Kidney epithelial cell (primary cell): Measurements from ENCODE around the gene PMPCA. TPM values are rescaled to one million over a fixed set of nuclear protein-coding genes. Genes with fewer than 3 reads are reported as not detected.
A peak's percentile ranks its signal among the peaks of the same experiment; 100 is the strongest.

Experiments
- DNase-seq: peaks from one replicate; pipeline ENCODE4 v3.0.0-alpha.2; 2010; ENCODE audit warnings: low read depth
- H3K27me3 ChIP-seq: 2 replicates; pipeline ENCODE4 v1.6.0; 2011; ENCODE audit warnings: low read length; ENCODE audit not compliant: control insufficient read depth, insufficient read depth
- H3K36me3 ChIP-seq: 2 replicates; pipeline ENCODE4 v1.5.1; 2011; ENCODE audit warnings: low read length; ENCODE audit not compliant: control insufficient read depth, insufficient read depth
- H3K4me3 ChIP-seq: 2 replicates; pipeline ENCODE4 v1.5.1; 2011; ENCODE audit warnings: low read depth, mild to moderate bottlenecking, control low read depth, low read length
- total RNA-seq: library from RNA; depleted of rRNA; stranded (reverse); fragments of >200 nt; gene quantifications from 2 replicates; pipeline ENCODE4 v1.2.3, GENCODE V29; 2015
- TF ChIP-seq, protein P1 (sequence below): IDR thresholded peaks from 2 replicates; pipeline ENCODE4 v1.5.1; 2011; ENCODE audit warnings: mild to moderate bottlenecking, moderate library complexity, low read length, control low read depth, inconsistent platforms; ENCODE audit not compliant: insufficient read depth, poor library complexity, severe bottlenecking

Gene PMPCA, protein sequence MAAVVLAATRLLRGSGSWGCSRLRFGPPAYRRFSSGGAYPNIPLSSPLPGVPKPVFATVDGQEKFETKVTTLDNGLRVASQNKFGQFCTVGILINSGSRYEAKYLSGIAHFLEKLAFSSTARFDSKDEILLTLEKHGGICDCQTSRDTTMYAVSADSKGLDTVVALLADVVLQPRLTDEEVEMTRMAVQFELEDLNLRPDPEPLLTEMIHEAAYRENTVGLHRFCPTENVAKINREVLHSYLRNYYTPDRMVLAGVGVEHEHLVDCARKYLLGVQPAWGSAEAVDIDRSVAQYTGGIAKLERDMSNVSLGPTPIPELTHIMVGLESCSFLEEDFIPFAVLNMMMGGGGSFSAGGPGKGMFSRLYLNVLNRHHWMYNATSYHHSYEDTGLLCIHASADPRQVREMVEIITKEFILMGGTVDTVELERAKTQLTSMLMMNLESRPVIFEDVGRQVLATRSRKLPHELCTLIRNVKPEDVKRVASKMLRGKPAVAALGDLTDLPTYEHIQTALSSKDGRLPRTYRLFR
- 49.9 and 50.5 TPM in 2 replicates for total RNA-seq

GRCh38 chr9:136410500-136411287, at the start of gene PMPCA, which contains the start of gene ENTR1:
Gene PMPCA (plus strand): TSS chr9:136410658. CDS start chr9:136410669, 11 bp downstream.
Gene ENTR1 (minus strand): TSS chr9:136410614. CDS start chr9:136410397, 217 bp downstream.
- Histone ChIP-seq H3K27me3 (no peaks in the 10 kb centered on the region), H3K4me3 (peak within 1 kb of the TSS; percentile 96), H3K36me3 (peaks cover 7% of the 10 kb centered on the region)
- peak; percentile 42 for DNase-seq
- TF ChIP-seq, protein P1, sequence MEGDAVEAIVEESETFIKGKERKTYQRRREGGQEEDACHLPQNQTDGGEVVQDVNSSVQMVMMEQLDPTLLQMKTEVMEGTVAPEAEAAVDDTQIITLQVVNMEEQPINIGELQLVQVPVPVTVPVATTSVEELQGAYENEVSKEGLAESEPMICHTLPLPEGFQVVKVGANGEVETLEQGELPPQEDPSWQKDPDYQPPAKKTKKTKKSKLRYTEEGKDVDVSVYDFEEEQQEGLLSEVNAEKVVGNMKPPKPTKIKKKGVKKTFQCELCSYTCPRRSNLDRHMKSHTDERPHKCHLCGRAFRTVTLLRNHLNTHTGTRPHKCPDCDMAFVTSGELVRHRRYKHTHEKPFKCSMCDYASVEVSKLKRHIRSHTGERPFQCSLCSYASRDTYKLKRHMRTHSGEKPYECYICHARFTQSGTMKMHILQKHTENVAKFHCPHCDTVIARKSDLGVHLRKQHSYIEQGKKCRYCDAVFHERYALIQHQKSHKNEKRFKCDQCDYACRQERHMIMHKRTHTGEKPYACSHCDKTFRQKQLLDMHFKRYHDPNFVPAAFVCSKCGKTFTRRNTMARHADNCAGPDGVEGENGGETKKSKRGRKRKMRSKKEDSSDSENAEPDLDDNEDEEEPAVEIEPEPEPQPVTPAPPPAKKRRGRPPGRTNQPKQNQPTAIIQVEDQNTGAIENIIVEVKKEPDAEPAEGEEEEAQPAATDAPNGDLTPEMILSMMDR = no peak

GRCh38 chr9:136361047-136361753, 49.3 kb upstream of the PMPCA start:
- DNase-seq = no peak
- Histone ChIP-seq H3K4me3 (no peak overlapping the region), H3K27me3 (no peaks in the 10 kb centered on the region), H3K36me3 (no peaks in the 10 kb centered on the region)
- TF ChIP-seq, protein P1 = no peak

DNA sequence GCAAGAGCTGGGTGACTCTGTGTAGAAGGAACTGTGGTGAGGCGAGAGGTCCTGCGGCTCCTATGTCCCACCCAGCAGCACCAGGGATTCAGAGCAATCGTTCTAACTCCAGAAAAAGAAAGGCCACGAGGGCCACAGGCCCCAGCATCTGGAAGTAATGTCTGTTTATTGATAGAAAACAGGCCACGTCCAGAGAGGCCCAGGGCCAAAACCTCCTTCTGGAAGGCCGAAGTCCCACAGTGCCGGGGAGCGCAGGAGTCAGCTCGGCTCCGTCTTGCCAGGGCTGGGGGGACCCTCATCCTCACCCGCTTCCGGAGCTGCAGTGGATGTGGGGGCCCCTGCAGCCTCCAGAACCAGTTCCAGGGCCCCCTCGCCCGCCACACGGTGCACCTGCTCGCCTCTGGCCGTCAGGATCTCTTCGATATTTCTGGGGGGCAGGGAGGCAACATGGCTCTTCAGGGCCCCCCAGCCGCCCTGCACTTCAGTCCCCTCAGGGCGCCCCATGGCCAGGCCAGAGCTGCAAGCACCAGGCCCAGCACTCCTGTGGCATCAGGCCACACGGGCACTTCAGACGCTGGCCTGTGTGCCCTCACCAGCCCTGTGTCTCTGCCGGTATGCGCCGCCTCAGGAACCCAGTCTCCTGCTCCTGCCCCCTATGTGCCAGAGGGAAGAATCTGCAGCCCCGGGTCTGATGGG, 48.6 kb upstream of the PMPCA start:
- DNase-seq = no peak
- no peaks in the 10 kb centered on the region for H3K36me3 ChIP-seq
- H3K4me3 ChIP-seq = no peak overlapping the region
- TF ChIP-seq, protein P1 = no peak
- no peaks in the 10 kb centered on the region for H3K27me3 ChIP-seq

DNA sequence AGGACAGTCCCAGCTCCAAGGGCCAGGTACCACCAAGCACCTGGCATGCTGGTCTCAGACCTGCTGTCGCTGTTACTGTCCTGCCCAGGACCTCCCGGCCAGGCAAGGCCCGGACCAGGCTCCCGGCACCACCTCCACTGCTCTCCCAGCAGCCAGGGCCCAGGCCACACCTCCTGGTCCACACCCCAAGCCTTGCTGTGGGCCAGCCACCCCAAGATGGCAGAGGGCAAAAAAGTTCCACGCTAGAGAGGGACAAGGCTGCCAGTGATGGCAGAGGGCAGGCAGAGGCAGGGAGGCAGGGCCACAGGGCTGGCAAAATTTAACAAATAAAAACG, 48.0 kb upstream of the PMPCA start:
- H3K27me3 ChIP-seq = no peaks in the 10 kb centered on the region
- no peak overlapping the region for H3K4me3 ChIP-seq
- no peak for DNase-seq
- TF ChIP-seq, protein P1 = no peak
- H3K36me3 ChIP-seq = no peaks in the 10 kb centered on the region
